Psoas muscle (tissue), 8 donors: ENCODE measurements around the gene DACH1. TPM values are rescaled to one million over a fixed set of nuclear protein-coding genes. Genes with fewer than 3 reads are reported as not detected.

Experiments used
- ATAC-seq, 4 donors: fragments of 200-7000 bp; cut with Tn5 transposase; one replicate each; pipeline ENCODE4 v1.9.1; 2020; ENCODE audit warnings: moderate library complexity in 3 of 4, mild to moderate bottlenecking in 2 of 4
- DNase-seq, 2 donors: peaks; one replicate each; pipeline ENCODE4 v3.0.0-alpha.2; 2020
- H3K27ac ChIP-seq: fragments of 200-600 bp; one replicate; pipeline ENCODE4 v1.8.0; 2022
- H3K27me3 ChIP-seq, 3 donors: fragments of 200-600 bp in 1 of 3; one replicate each; pipeline versions ENCODE4 v1.6.1 to v1.8.0; 2013 to 2022; ENCODE audit warnings: low read length in 2 of 3, mild to moderate bottlenecking in 2 of 3, moderate library complexity in 1 of 3; ENCODE audit not compliant: insufficient read depth in 3 of 3
- H3K36me3 ChIP-seq, 2 donors: fragments of 200-600 bp in 1 of 2; one replicate each; pipeline versions ENCODE4 v1.6.1 to v1.8.0; 2013 to 2022; ENCODE audit warnings: low read depth in 1 of 2, mild to moderate bottlenecking in 1 of 2, moderate library complexity in 1 of 2; ENCODE audit not compliant: insufficient read depth in 1 of 2
- H3K4me1 ChIP-seq: fragments of 200-600 bp; one replicate; pipeline ENCODE4 v1.8.0; 2022
- H3K4me3 ChIP-seq: fragments of 200-600 bp; one replicate; pipeline ENCODE4 v1.8.0; 2022; ENCODE audit warnings: mild to moderate bottlenecking
- H3K9me3 ChIP-seq: fragments of 200-600 bp; one replicate; pipeline ENCODE4 v1.8.0; 2022
- WGBS, 3 donors: extraction: QIAGEN DNeasy Blood & Tissue Kit; methylation state at CpG; one replicate each; pipeline versions ENCODE4 v1.1.6 to v1.1.7; 2013; 5-methylcytosine and 5-hydroxymethylcytosine counted together
- intact Hi-C, 2 donors: fragments of 100-400 bp; cut with DNase I; formaldehyde crosslinking; loops; one replicate each; pipeline versions ENCODE4 v1.11.0 to v1.14.2; 2022
- polyA plus RNA-seq, 3 donors: library from polyadenylated mRNA; stranded (reverse); fragments of 200-250 nt; gene quantifications; one replicate each; pipeline ENCODE4 v1.2.3, GENCODE V29; 2013
- total RNA-seq, 4 donors: library from RNA; stranded (reverse); fragmentation: NEBNext Ultra II Directional in 2 of 4; extraction: Animal tissue kit (Norgen Biotek cat#: 25700) in 2 of 4; gene quantifications; one replicate each; pipeline versions ENCODE4 v1.2.1 to v1.2.4, GENCODE V29; 2021 to 2023
- TF ChIP-seq, protein P1 (sequence below): fragments of 200-600 bp; IDR thresholded peaks from one replicate; pipeline ENCODE4 v1.8.0; 2022; ENCODE audit warnings: antibody characterized with exemption
- donor health status: healthy with polysubstance abuse.
- donor health status: DM: no; HTN: no; CAD: no; lungs with moderate emphysema.
- donor health status: Bipolar disorder and iron deficiency.
- donor health status: healthy.
- donor health status: DM: yes; HTN: yes; CAD: no.
- donor health status: DM: no; HTN: no; CAD: no.
- donor health status: DM: no; HTN: no; CAD: no.
- donor health status: DM: yes; HTN: yes; CAD: no.

DACH1 gene
- total and polyA plus RNA-seq, 7 donors, result 0.51 to 3.6 (median 1.1) TPM

DNA sequence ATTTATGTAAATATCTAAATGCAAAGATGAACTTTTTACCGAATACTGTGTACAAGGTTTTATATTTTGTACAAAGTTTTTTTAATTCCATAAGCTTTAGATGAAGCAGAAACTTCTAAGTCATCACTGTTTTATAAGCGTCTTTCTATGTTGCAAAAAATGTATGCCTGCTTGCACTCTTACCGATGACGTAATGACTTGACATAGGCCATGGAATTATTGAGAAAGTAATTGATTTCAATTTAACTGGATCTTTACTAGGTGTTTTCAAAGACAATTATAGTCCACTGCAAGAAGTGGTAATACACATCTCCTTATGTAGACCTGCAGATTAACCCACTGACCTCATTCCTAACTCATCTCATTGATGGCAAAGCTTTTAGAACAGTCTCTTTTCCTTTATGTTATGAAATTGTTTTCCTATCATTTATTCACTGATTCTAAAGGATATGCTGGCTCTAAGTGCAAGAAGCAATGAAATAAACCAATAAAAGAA, 10.4 kb downstream of the DACH1 start:
- Histone ChIP-seq H3K27ac (no peak overlapping the region), H3K36me3 (no peaks in the 10 kb centered on the region), H3K9me3 (no peaks in the 10 kb centered on the region), H3K4me1 (no peaks in the 10 kb centered on the region), H3K27me3 (no peaks in the 10 kb centered on the region), H3K4me3 (no peak overlapping the region)
- TF ChIP-seq, protein P1, sequence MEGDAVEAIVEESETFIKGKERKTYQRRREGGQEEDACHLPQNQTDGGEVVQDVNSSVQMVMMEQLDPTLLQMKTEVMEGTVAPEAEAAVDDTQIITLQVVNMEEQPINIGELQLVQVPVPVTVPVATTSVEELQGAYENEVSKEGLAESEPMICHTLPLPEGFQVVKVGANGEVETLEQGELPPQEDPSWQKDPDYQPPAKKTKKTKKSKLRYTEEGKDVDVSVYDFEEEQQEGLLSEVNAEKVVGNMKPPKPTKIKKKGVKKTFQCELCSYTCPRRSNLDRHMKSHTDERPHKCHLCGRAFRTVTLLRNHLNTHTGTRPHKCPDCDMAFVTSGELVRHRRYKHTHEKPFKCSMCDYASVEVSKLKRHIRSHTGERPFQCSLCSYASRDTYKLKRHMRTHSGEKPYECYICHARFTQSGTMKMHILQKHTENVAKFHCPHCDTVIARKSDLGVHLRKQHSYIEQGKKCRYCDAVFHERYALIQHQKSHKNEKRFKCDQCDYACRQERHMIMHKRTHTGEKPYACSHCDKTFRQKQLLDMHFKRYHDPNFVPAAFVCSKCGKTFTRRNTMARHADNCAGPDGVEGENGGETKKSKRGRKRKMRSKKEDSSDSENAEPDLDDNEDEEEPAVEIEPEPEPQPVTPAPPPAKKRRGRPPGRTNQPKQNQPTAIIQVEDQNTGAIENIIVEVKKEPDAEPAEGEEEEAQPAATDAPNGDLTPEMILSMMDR, result no peak
- 93 to 95% (median 95%) methylated on average over 4 of the region's 4 CpGs for whole genome bisulfite sequencing, 3 donors
- intact Hi-C loops, result loop anchor here in 1 of 2 donors (10.0 kb wide), 1 partner anchor 92 kb away; no protein-coding TSS in a partner anchor
- DNase-seq, result no peak
- no peak for ATAC-seq

GRCh38 chr13:71854401-71854800, 12.6 kb downstream of the DACH1 start:
- no peak overlapping the region for H3K4me3 ChIP-seq
- WGBS, 3 donors, result 41 to 61% (median 42%) methylated on average over 1 of the region's 1 CpG
- ATAC-seq (no peak), DNase-seq (no peak)
- no peaks in the 10 kb centered on the region for H3K9me3 ChIP-seq
- H3K36me3 ChIP-seq, result no peaks in the 10 kb centered on the region
- TF ChIP-seq, protein P1, result no peak
- H3K4me1 ChIP-seq, result no peaks in the 10 kb centered on the region
- H3K27ac ChIP-seq, result no peak overlapping the region
- intact Hi-C loops, result loop anchor here in 1 of 2 donors (10.0 kb wide), 1 partner anchor 90 kb away; no protein-coding TSS in a partner anchor
- no peaks in the 10 kb centered on the region for H3K27me3 ChIP-seq

GRCh38 chr13:71853725-71854124, 13.3 kb downstream of the DACH1 start:
- Histone ChIP-seq H3K9me3 (no peaks in the 10 kb centered on the region), H3K4me3 (no peak overlapping the region), H3K27me3 (no peaks in the 10 kb centered on the region), H3K36me3 (no peaks in the 10 kb centered on the region), H3K27ac (no peak overlapping the region), H3K4me1 (no peaks in the 10 kb centered on the region)
- DNase-seq (no peak), ATAC-seq (no peak)
- intact Hi-C loops, result loop anchor here in 1 of 2 donors (10.0 kb wide), 1 partner anchor 89 kb away; no protein-coding TSS in a partner anchor
- TF ChIP-seq, protein P1, result no peak
- WGBS, 3 donors, result 38 to 49% (median 48%) methylated on average over 3 of the region's 3 CpGs

GRCh38 chr13:71852736-71853135, 14.3 kb downstream of the DACH1 start:
- no peak for ATAC-seq
- intact Hi-C loops, result loop anchor here in 1 of 2 donors (10.0 kb wide), 1 partner anchor 88 kb away; no protein-coding TSS in a partner anchor
- no peaks in the 10 kb centered on the region for H3K36me3 ChIP-seq
- H3K27me3 ChIP-seq, result no peaks in the 10 kb centered on the region
- no peaks in the 10 kb centered on the region for H3K4me1 ChIP-seq
- H3K9me3 ChIP-seq, result no peaks in the 10 kb centered on the region
- TF ChIP-seq, protein P1, result no peak
- WGBS, 3 donors, result 54 to 72% (median 54%) methylated on average over 2 of the region's 2 CpGs
- no peak overlapping the region for H3K27ac ChIP-seq
- no peak for DNase-seq
- no peak overlapping the region for H3K4me3 ChIP-seq
